Activated CD8-positive, alpha-beta memory T cell treated with anti-CD3 and anti-CD28 coated beads for 1 hour (primary cell): ENCODE measurements around the gene LHX2.
"Not testable (repeated sequence)": the region's sequence is repeated elsewhere in the genome, so short reads cannot be mapped to it uniquely, and the experiment has no call there.

ENCODE experiments used
- DNase-seq, 2 donors: peaks; one replicate each; pipeline ENCODE4 v3.0.0-alpha.2; 2020; ENCODE audit warnings: low read depth in 1 of 2; ENCODE audit errors: extremely low read depth in 1 of 2

Gene LHX2

GRCh38 chr9:124011460-124012301 lies at the start of gene LHX2:
LHX2 (plus strand) TSS chr9:124011768; CDS start chr9:124012349, 581 bp downstream.
- DNase-seq, result no peak

- no peak for DNase-seq
These were observed 46.8 kb upstream of the LHX2 start for GRCh38 chr9:123964761-123965160.

- no peak for DNase-seq
These were observed 45.5 kb upstream of the LHX2 start for GRCh38 chr9:123965801-123966686.

GRCh38 chr9:123967323-123967722 lies 44.2 kb upstream of the LHX2 start:
- DNase-seq, result no peak

GRCh38 chr9:123972618-123973017 lies 39.0 kb upstream of the LHX2 start:
- no peak for DNase-seq

- DNase-seq, result no peak
These were observed 37.9 kb upstream of the LHX2 start for GRCh38 chr9:123973590-123974223.

GRCh38 chr9:123974471-123974870 lies 37.1 kb upstream of the LHX2 start:
- DNase-seq, result no peak

GRCh38 chr9:123975871-123976270 lies 35.7 kb upstream of the LHX2 start:
- no peak for DNase-seq

GRCh38 chr9:123976579-123976978 lies 35.0 kb upstream of the LHX2 start:
- not testable (repeated sequence) for DNase-seq

- DNase-seq, result no peak
These were observed 32.6 kb upstream of the LHX2 start for GRCh38 chr9:123978981-123979380.

GRCh38 chr9:123982535-123982934 lies 29.0 kb upstream of the LHX2 start:
- DNase-seq, result no peak

GRCh38 chr9:123983047-123983446 lies 28.5 kb upstream of the LHX2 start:
- DNase-seq, result no peak

GRCh38 chr9:123984802-123985201 lies 26.8 kb upstream of the LHX2 start:
- no peak for DNase-seq

GRCh38 chr9:123985869-123986268 lies 25.7 kb upstream of the LHX2 start:
- DNase-seq, result no peak

GRCh38 chr9:123990427-123990826 lies 21.1 kb upstream of the LHX2 start:
- no peak for DNase-seq

GRCh38 chr9:123992679-123993078 lies 18.9 kb upstream of the LHX2 start:
- not testable (repeated sequence) for DNase-seq

- DNase-seq, result no peak
These were observed 14.7 kb upstream of the LHX2 start for GRCh38 chr9:123996731-123997421.

GRCh38 chr9:123997665-123998277 lies 13.8 kb upstream of the LHX2 start:
- DNase-seq, result no peak

- DNase-seq, result no peak
These were observed 13.2 kb upstream of the LHX2 start for GRCh38 chr9:123998278-123998925.
